Progenitor cell of endocrine pancreas (in vitro differentiated cells): ENCODE data around the gene WDR93. TPM values are rescaled to one million over a fixed set of nuclear protein-coding genes. Genes with fewer than 3 reads are reported as not detected.

Source experiments
- DNase-seq: peaks from one replicate; pipeline ENCODE4 v3.0.0; 2021; ENCODE audit warnings: low spot score; ENCODE audit not compliant: unreplicated experiment
- H3K27ac Mint-ChIP-seq: 2 replicates; pipeline ENCODE4 v1.8.0; 2021; ENCODE audit warnings: mild to moderate bottlenecking, moderate library complexity, mixed read lengths
- H3K27me3 Mint-ChIP-seq: 2 replicates; pipeline ENCODE4 v1.8.0; 2021; ENCODE audit warnings: mixed read lengths
- H3K36me3 Mint-ChIP-seq: 2 replicates; pipeline ENCODE4 v1.8.0; 2022; ENCODE audit warnings: mixed read lengths; ENCODE audit not compliant: insufficient read depth
- H3K4me1 Mint-ChIP-seq: 2 replicates; pipeline ENCODE4 v1.8.0; 2021; ENCODE audit warnings: low read depth, mixed read lengths
- H3K4me3 Mint-ChIP-seq: 2 replicates; pipeline ENCODE4 v1.8.0; 2021; ENCODE audit warnings: low read depth, mild to moderate bottlenecking, moderate library complexity, mixed read lengths
- H3K9me3 Mint-ChIP-seq: 2 replicates; pipeline ENCODE4 v1.8.0; 2021; ENCODE audit warnings: low read depth, mixed read lengths
- CTCF ChIP-seq: fragments of 200-600 bp; sonication (generic); IDR thresholded peaks from one replicate; pipeline ENCODE4 v1.5.0; 2021; ENCODE audit warnings: antibody characterized with exemption, mild to moderate bottlenecking; ENCODE audit not compliant: unreplicated experiment
- total RNA-seq: library from RNA; stranded (reverse); gene quantifications from 2 replicates; pipeline ENCODE4 v1.2.1, GENCODE V29; 2021

WDR93 gene
- total RNA-seq, 1 donor from 2014 or later, result 1.3 TPM

- H3K4me1 Mint-ChIP-seq, result no peaks in the 10 kb centered on the region
- no peaks in the 10 kb centered on the region for H3K36me3 Mint-ChIP-seq
- TF ChIP-seq CTCF, result no peak
- peaks cover 21% of the 10 kb centered on the region for H3K27me3 Mint-ChIP-seq
- H3K9me3 Mint-ChIP-seq, result peaks cover 7% of the 10 kb centered on the region
- H3K27ac Mint-ChIP-seq, result no peak overlapping the region
- DNase-seq, result no peak
- no peak overlapping the region for H3K4me3 Mint-ChIP-seq
Measured at GRCh38 chr15:89783111-89783860, 92.7 kb downstream of the WDR93 start.

DNA sequence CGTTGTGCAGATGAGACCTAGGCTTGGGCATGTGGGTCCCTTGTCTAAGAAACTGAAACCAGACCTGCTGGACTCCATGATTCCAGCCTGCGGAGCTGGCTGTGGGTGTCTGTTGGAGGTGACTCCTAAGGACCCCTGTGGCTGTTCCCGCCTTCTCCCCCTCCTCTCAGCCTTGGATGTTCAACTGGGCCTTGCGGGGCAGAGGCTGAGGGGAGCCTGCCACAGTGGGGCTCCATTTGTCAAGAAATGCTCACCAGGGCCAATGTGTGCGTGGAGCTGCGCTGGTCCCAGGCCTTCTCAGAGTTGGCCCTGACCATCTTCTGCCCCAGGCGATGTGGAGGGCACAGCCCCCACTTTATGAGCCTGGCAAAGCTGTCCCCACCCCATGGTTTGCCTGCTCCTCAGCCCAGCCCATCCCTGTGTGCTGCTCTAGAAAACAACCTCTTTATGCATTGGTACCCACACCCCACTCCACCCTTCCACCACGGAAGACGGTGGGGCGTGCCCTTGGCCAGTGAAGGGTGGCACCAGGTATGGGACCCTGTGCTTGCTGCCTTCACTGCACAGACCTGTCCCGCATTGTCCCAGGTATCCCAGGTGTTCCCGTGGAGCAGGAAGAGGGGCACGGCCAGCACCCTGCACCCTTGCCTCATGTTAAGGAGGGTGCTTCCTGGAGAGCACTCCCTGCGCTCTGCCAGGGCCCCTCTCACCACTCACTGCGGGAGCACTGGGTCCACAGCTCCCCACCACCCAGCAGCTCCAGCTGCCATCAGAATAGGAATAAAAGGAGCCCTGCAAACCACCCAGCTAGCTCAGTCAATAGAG is 93.5 kb downstream of the WDR93 start:
- no peak overlapping the region for H3K4me3 Mint-ChIP-seq
- H3K4me1 Mint-ChIP-seq, result no peaks in the 10 kb centered on the region
- DNase-seq, result no peak
- no peak for TF ChIP-seq CTCF
- H3K36me3 Mint-ChIP-seq, result no peaks in the 10 kb centered on the region
- H3K9me3 Mint-ChIP-seq, result peaks cover 8% of the 10 kb centered on the region
- H3K27ac Mint-ChIP-seq, result no peak overlapping the region
- peaks cover 17% of the 10 kb centered on the region for H3K27me3 Mint-ChIP-seq

DNA sequence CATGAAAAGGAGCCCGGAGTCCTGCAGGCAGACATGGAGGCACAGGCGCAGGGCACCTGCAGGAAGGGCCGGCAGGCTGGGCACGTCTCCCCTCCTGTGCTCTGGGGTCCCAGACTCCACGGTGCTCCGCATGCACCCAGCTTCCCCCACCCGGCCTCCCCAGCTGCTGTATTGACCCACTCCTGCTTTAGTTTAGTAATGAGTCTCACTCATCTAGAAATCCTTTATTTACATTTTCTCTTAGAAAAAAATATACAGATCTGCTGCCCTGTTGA is 94.0 kb downstream of the WDR93 start:
- Mint-ChIP-seq H3K36me3 (no peaks in the 10 kb centered on the region), H3K27me3 (peaks cover 17% of the 10 kb centered on the region), H3K9me3 (peaks cover 8% of the 10 kb centered on the region), H3K27ac (no peak overlapping the region), H3K4me3 (no peak overlapping the region), H3K4me1 (no peaks in the 10 kb centered on the region)
- no peak for TF ChIP-seq CTCF
- no peak for DNase-seq

- Mint-ChIP-seq H3K27me3 (peaks cover 15% of the 10 kb centered on the region), H3K4me1 (no peaks in the 10 kb centered on the region), H3K4me3 (no peak overlapping the region), H3K27ac (no peak overlapping the region), H3K36me3 (no peaks in the 10 kb centered on the region), H3K9me3 (peaks cover 8% of the 10 kb centered on the region)
- no peak for TF ChIP-seq CTCF
- no peak for DNase-seq
Measured at GRCh38 chr15:89785064-89785773, 94.6 kb downstream of the WDR93 start.

DNA sequence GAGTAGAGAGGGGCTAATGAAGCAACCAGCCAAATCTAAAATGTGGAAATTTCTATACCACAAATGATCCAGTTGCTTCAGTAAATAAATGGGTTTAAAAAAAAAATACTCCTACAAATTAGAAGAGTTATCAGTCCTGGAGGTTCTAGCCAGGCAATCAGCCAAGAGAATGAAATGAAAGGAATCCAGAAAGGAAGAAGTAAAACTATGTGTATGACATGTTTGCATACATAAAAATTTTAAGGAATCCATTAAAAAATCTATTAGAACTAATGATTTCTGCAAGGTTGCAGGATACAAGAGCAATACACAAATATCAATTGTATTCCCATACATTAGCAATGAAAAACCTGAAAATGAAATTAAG is 95.1 kb downstream of the WDR93 start:
- no peak for DNase-seq
- Mint-ChIP-seq H3K36me3 (no peaks in the 10 kb centered on the region), H3K27ac (no peak overlapping the region), H3K4me3 (no peak overlapping the region), H3K4me1 (no peaks in the 10 kb centered on the region), H3K27me3 (peaks cover 10% of the 10 kb centered on the region), H3K9me3 (peaks cover 8% of the 10 kb centered on the region)
- no peak for TF ChIP-seq CTCF
